ENCODE measurements around the gene ZNF282.
"Not testable (repeated sequence)": the region's sequence is repeated elsewhere in the genome, so short reads cannot be mapped to it uniquely, and the experiment has no call there.

ZNF282 gene

GRCh38 chr7:149267733-149268132, 72.4 kb downstream of the ZNF282 start:
- Histone ChIP-seq H3K36me3 (ENCODE audit: insufficient read depth, low read depth, low read length) (peaks cover 27% of the 10 kb centered on the region), H3K9ac (ENCODE audit: low read depth, low read length) (no peak overlapping the region), H3K9me3 (ENCODE audit: insufficient read depth, low read depth, low read length) (no peaks in the 10 kb centered on the region), H3K27ac (ENCODE audit: low read length) (no peak overlapping the region), H3K27me3 (ENCODE audit: insufficient read depth, low read length) (no peaks in the 10 kb centered on the region; the same call in 1 of the 2 replicates), H3K4me1 (ENCODE audit: insufficient read depth, low read length) (no peaks in the 10 kb centered on the region), H3K4me3 (ENCODE audit: low read length) (no peak overlapping the region)

GRCh38 chr7:149274424-149274823, 79.1 kb downstream of the ZNF282 start:
- H3K9me3 ChIP-seq (ENCODE audit: insufficient read depth, low read depth, low read length): not testable (repeated sequence)
- H3K36me3 ChIP-seq (ENCODE audit: insufficient read depth, low read depth, low read length): peaks cover 22% of the 10 kb centered on the region

More at GRCh38 chr7:149274424-149274823, 79.1 kb downstream of the ZNF282 start:
- not testable (repeated sequence) for H3K4me1 ChIP-seq (ENCODE audit: insufficient read depth, low read length); H3K4me3 ChIP-seq (ENCODE audit: low read length); H3K27me3 ChIP-seq (ENCODE audit: insufficient read depth, low read length); H3K9ac ChIP-seq (ENCODE audit: low read depth, low read length); H3K27ac ChIP-seq (ENCODE audit: low read length)
